Activated CD8-positive, alpha-beta T cell treated with anti-CD3 and anti-CD28 coated beads for 36 hours (primary cell): ENCODE results near the gene NFE2L1. TPM values are rescaled to one million over a fixed set of nuclear protein-coding genes. Genes with fewer than 3 reads are reported as not detected.

Experiments
- ATAC-seq: fragments of 200-7000 bp; cut with Tn5 transposase; one replicate; pipeline ENCODE4 v1.10.0; 2021; ENCODE audit warnings: mild to moderate bottlenecking, moderate library complexity
- CTCF ChIA-PET: fragments of 350-600 bp; sonication (Branson Sonifier 250); formaldehyde crosslinking; loops from one replicate; lab custom pipeline; 2021; ENCODE audit warnings: antibody characterized with exemption; lab: Charles Lee
- POLR2A ChIA-PET: fragments of 350-600 bp; sonication (Branson Sonifier 250); formaldehyde crosslinking; loops from one replicate; lab custom pipeline; 2021; ENCODE audit warnings: antibody characterized with exemption; lab: Charles Lee
- DNase-seq: peaks from one replicate; pipeline ENCODE4 v3.0.0-alpha.2; 2020
- H3K27ac Mint-ChIP-seq: one replicate; pipeline ENCODE4 v1.8.0; 2021; ENCODE audit warnings: mild to moderate bottlenecking, mixed read lengths
- H3K27me3 Mint-ChIP-seq: one replicate; pipeline ENCODE4 v1.8.0; 2021; ENCODE audit warnings: mixed read lengths
- H3K36me3 Mint-ChIP-seq: one replicate; pipeline ENCODE4 v1.8.0; 2021; ENCODE audit warnings: low read depth, mixed read lengths
- H3K4me1 Mint-ChIP-seq: one replicate; pipeline ENCODE4 v1.8.0; 2021; ENCODE audit warnings: low read depth, mixed read lengths
- H3K4me3 Mint-ChIP-seq: one replicate; pipeline ENCODE4 v1.8.0; 2021; ENCODE audit warnings: mild to moderate bottlenecking, moderate library complexity, mixed read lengths
- H3K9me3 Mint-ChIP-seq: one replicate; pipeline ENCODE4 v1.8.0; 2021; ENCODE audit warnings: mixed read lengths
- CTCF ChIP-seq: fragments of 200-600 bp; IDR thresholded peaks from one replicate; pipeline ENCODE4 v1.8.0; 2022; ENCODE audit warnings: antibody characterized with exemption, mild to moderate bottlenecking
- intact Hi-C: fragments of 100-400 bp; cut with micrococcal nuclease; formaldehyde crosslinking; loops from one replicate; pipeline ENCODE4 v1.10.0; 2022
- total RNA-seq, 2 experiments: library from RNA; stranded (reverse); gene quantifications; one replicate each; pipeline ENCODE4 v1.2.3, GENCODE V29; 2021

Gene NFE2L1
- total RNA-seq, 2 experiments from 2014 or later = 88.3 to 90.3 TPM

GRCh38 chr17:48102043-48102750 is 54.0 kb downstream of the NFE2L1 start:
- intact Hi-C loops = no loop called here
- peak overlapping the region; percentile 98 for H3K4me3 Mint-ChIP-seq
- DNase-seq = no peak
- no peaks in the 10 kb centered on the region for H3K27me3 Mint-ChIP-seq
- peaks cover 6% of the 10 kb centered on the region for H3K9me3 Mint-ChIP-seq
- TF ChIP-seq CTCF = no peak
- POLR2A ChIA-PET = interaction anchor here (0.7 to 1.0 kb wide), 2 partner anchors 10 to 706 kb away, joined by 3 to 4 read pairs; no protein-coding TSS in a partner anchor
- CTCF ChIA-PET = interaction anchor here (2.2 kb wide), 1 partner anchor 22 kb away, joined by 6 read pairs; no protein-coding TSS in a partner anchor
- peaks cover 5% of the 10 kb centered on the region for H3K36me3 Mint-ChIP-seq
- H3K27ac Mint-ChIP-seq = peak overlapping the region; percentile 75
- H3K4me1 Mint-ChIP-seq = peaks cover 39% of the 10 kb centered on the region
- ATAC-seq = no peak

GRCh38 chr17:48102798-48103715 is 54.9 kb downstream of the NFE2L1 start:
- DNase-seq (peak; percentile 73), ATAC-seq (no peak)
- H3K4me3 Mint-ChIP-seq = peak overlapping the region; percentile 98
- peaks cover 38% of the 10 kb centered on the region for H3K4me1 Mint-ChIP-seq
- CTCF ChIA-PET = interaction anchor here (0.7 to 2.2 kb wide), 2 partner anchors 23 to 156 kb away, joined by 3 to 6 read pairs; no protein-coding TSS in a partner anchor
- TF ChIP-seq CTCF = no peak
- peak overlapping the region; percentile 49 for H3K27ac Mint-ChIP-seq
- POLR2A ChIA-PET = interaction anchor here (0.7 kb wide), 1 partner anchor 706 kb away, joined by 3 read pairs; no protein-coding TSS in a partner anchor
- H3K27me3 Mint-ChIP-seq = no peaks in the 10 kb centered on the region
- intact Hi-C loops = no loop called here
- peaks cover 8% of the 10 kb centered on the region for H3K36me3 Mint-ChIP-seq
- peaks cover 6% of the 10 kb centered on the region for H3K9me3 Mint-ChIP-seq

DNA sequence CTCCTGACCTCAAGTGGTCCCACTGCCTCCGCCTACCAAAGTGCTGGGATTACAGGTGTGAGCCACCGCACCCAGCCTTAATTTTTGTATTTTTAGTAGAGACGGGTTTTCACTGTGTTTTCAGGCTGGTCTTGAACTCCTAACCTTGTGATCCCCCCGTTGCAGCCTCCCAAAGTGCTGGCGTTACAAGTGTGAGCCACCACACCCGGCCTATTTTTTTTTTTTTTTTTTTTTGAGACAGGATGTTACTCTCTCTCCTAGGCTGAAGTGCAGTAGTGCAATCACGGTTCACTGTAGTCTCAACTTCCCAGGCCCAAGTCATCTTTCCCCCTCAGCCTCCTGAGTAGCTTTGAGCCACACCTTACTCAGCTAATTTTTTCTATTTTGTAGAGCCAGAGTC is 56.3 kb downstream of the NFE2L1 start:
- Mint-ChIP-seq H3K27me3 (no peaks in the 10 kb centered on the region), H3K4me1 (peaks cover 42% of the 10 kb centered on the region), H3K27ac (no peak overlapping the region), H3K9me3 (peaks cover 6% of the 10 kb centered on the region), H3K4me3 (no peak overlapping the region), H3K36me3 (peaks cover 7% of the 10 kb centered on the region)
- DNase-seq (no peak), ATAC-seq (no peak)
- ChIA-PET CTCF (interaction anchor here (1.0 to 2.2 kb wide), 2 partner anchors 25 to 79 kb away, joined by 3 to 6 read pairs; no protein-coding TSS in a partner anchor), POLR2A (no interaction called here)
- TF ChIP-seq CTCF = no peak
- intact Hi-C loops = no loop called here

GRCh38 chr17:48106802-48107136 is 58.6 kb downstream of the NFE2L1 start:
- Mint-ChIP-seq H3K27me3 (no peaks in the 10 kb centered on the region), H3K36me3 (peaks cover 12% of the 10 kb centered on the region), H3K4me3 (peak overlapping the region; percentile 98), H3K4me1 (peaks cover 52% of the 10 kb centered on the region), H3K9me3 (peaks cover 6% of the 10 kb centered on the region), H3K27ac (peak overlapping the region; percentile 98)
- intact Hi-C loops = no loop called here
- CTCF ChIA-PET = interaction anchor here (0.7 to 5.6 kb wide), 9 partner anchors 9 to 333 kb away, joined by 3 to 26 read pairs (median 5); no protein-coding TSS in a partner anchor
- no peak for TF ChIP-seq CTCF
- ATAC-seq (no peak), DNase-seq (no peak)
- POLR2A ChIA-PET = interaction anchor here (1.1 to 3.6 kb wide), 6 partner anchors 9 to 80 kb away, joined by 3 to 23 read pairs (median 4); partner anchors contain the start of gene NFE2L1
